OCI-M2 (cell line): ENCODE measurements around the gene CAPNS2.

Experiments
- DNase-seq: peaks from one replicate; lab custom pipeline; 2025; ENCODE audit not compliant: unreplicated experiment; lab: John Stamatoyannopoulos, UW

The CAPNS2 gene

GRCh38 chr16:55566432-55567175, at the start of gene CAPNS2:
TSS of gene CAPNS2 (plus strand) at chr16:55566684. CDS start at chr16:55566757, 73 bp downstream.
- DNase-seq, result no peak

- no peak for DNase-seq
These were observed 44.7 kb upstream of the CAPNS2 start for GRCh38 chr16:55521792-55522191.

- DNase-seq, result no peak
These were observed 40.0 kb upstream of the CAPNS2 start for GRCh38 chr16:55526441-55526840.

GRCh38 chr16:55527885-55528284, 38.6 kb upstream of the CAPNS2 start:
- DNase-seq, result no peak

GRCh38 chr16:55529018-55529417, 37.5 kb upstream of the CAPNS2 start:
- no peak for DNase-seq

- no peak for DNase-seq
These were observed 36.1 kb upstream of the CAPNS2 start for GRCh38 chr16:55530316-55530856.

GRCh38 chr16:55532227-55532626, 34.3 kb upstream of the CAPNS2 start:
- DNase-seq, result no peak

- DNase-seq, result no peak
These were observed 31.7 kb upstream of the CAPNS2 start for GRCh38 chr16:55534756-55535155.

- DNase-seq, result no peak
These were observed 27.4 kb upstream of the CAPNS2 start for GRCh38 chr16:55539049-55539448.

- no peak for DNase-seq
These were observed 27.0 kb upstream of the CAPNS2 start for GRCh38 chr16:55539488-55539887.

- no peak for DNase-seq
These were observed 26.3 kb upstream of the CAPNS2 start for GRCh38 chr16:55540221-55540620.

- no peak for DNase-seq
These were observed 23.9 kb upstream of the CAPNS2 start for GRCh38 chr16:55542459-55543082.

GRCh38 chr16:55543472-55543871, 23.0 kb upstream of the CAPNS2 start:
- no peak for DNase-seq

GRCh38 chr16:55552621-55553020, 13.9 kb upstream of the CAPNS2 start:
- no peak for DNase-seq

GRCh38 chr16:55555436-55555835, 11.0 kb upstream of the CAPNS2 start:
- DNase-seq, result no peak

- no peak for DNase-seq
These were observed 9.3 kb upstream of the CAPNS2 start for GRCh38 chr16:55557186-55557585.

- DNase-seq, result no peak
These were observed 7.3 kb upstream of the CAPNS2 start for GRCh38 chr16:55559233-55559632.

GRCh38 chr16:55559933-55560516, 6.5 kb upstream of the CAPNS2 start:
- DNase-seq, result no peak

- DNase-seq, result no peak
These were observed 5.1 kb upstream of the CAPNS2 start for GRCh38 chr16:55561319-55561848.

- DNase-seq, result no peak
These were observed 3.5 kb upstream of the CAPNS2 start for GRCh38 chr16:55562936-55563335.

- DNase-seq, result no peak
These were observed 2.7 kb upstream of the CAPNS2 start for GRCh38 chr16:55563797-55564196.

- no peak for DNase-seq
These were observed 1.4 kb upstream of the CAPNS2 start for GRCh38 chr16:55565086-55565485.
